ENCODE measurements around the gene UBQLN4. TPM values are rescaled to one million over a fixed set of nuclear protein-coding genes. Genes with fewer than 3 reads are reported as not detected.

UBQLN4 gene
- total RNA-seq, 2 experiments from 2014 or later = 33.2 to 37.1 TPM

DNA sequence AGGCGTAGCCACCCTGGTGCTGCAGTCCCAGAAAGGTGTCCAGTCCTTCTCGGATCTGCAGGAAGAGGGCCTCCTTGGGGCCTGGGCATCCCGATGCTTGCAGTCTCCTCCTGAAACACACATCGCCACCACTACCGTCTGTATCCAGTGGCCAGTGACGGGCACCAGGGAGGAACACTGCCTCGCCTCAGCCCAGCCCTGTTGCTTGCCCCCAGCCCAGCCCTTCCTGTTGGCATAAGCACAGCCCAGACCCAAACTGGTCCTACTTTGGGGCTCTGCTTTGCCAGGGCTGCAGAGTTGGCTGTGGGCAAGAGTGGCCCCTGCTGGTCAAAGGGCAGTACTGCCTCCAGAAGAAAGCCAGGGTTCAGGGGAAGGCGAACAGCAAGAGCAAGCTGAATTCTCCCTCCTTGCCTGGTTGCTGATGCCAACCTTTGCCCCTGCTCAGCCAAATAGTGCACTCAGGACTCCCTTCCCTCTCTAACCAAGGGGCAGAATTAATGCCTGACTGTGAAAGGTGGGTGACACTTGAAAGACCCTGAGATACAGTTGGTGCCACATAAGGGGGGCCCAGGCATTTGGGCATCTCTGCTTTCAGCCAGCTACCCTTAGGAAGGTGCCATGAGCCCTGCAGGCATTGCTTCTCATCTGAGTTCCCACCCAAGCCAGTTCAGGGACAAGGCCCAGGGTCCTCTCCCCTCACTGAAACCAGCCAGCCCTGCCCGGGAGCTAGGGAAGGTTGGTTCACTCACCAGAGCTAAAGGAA, 64.2 kb downstream of the UBQLN4 start:
- intact Hi-C loops (cut with micrococcal nuclease; ENCODE audit: unreplicated experiment) = loop anchor here (1.0 kb wide), 1 partner anchor 51 kb away; no protein-coding TSS in a partner anchor
- peak overlapping the region; percentile 59 for H2AFZ ChIP-seq (ENCODE audit: low read length)
- no TSS peak for BruUV-seq (replicated peaks)
- H3K36me3 ChIP-seq (ENCODE audit: insufficient read depth, low read length) = no peaks in the 10 kb centered on the region
- ChIA-PET CTCF (ENCODE audit: unreplicated experiment) (interaction anchor here (0.6 to 1.7 kb wide), 11 partner anchors 8 to 77 kb away, joined by 3 to 17 read pairs (median 5); partner anchors contain the start of genes ARHGEF2, KHDC4, SSR2 and UBQLN4), POLR2A (interaction anchor here (0.6 to 1.5 kb wide), 6 partner anchors 9 to 133 kb away, joined by 3 to 8 read pairs (median 4); partner anchors contain the start of genes ARHGEF2 and GON4L)
- TF ChIP-seq, protein P1, sequence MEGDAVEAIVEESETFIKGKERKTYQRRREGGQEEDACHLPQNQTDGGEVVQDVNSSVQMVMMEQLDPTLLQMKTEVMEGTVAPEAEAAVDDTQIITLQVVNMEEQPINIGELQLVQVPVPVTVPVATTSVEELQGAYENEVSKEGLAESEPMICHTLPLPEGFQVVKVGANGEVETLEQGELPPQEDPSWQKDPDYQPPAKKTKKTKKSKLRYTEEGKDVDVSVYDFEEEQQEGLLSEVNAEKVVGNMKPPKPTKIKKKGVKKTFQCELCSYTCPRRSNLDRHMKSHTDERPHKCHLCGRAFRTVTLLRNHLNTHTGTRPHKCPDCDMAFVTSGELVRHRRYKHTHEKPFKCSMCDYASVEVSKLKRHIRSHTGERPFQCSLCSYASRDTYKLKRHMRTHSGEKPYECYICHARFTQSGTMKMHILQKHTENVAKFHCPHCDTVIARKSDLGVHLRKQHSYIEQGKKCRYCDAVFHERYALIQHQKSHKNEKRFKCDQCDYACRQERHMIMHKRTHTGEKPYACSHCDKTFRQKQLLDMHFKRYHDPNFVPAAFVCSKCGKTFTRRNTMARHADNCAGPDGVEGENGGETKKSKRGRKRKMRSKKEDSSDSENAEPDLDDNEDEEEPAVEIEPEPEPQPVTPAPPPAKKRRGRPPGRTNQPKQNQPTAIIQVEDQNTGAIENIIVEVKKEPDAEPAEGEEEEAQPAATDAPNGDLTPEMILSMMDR (conservative IDR thresholded peaks at IDR 0.05; ENCODE audit: low read length) = peak; percentile 96
- TF ChIP-seq EZH2phosphoT487 (IDR thresholded peaks at IDR 0.05; ENCODE audit: borderline replicate concordance, low read depth, low read length) = no peak
- H3K79me2 ChIP-seq (ENCODE audit: insufficient read depth, low read depth, low read length) = no peaks in the 10 kb centered on the region
- H3K4me1 ChIP-seq (ENCODE audit: insufficient read depth, low read length, poor library complexity, severe bottlenecking) = peaks cover 28% of the 10 kb centered on the region
- H4K20me1 ChIP-seq (ENCODE audit: insufficient read depth, low read length) = no peaks in the 10 kb centered on the region
- peak overlapping the region; percentile 42 for H3K4me2 ChIP-seq (ENCODE audit: low read length)
- no peak overlapping the region for H3K27ac ChIP-seq (ENCODE audit: low read depth, low read length, poor library complexity, severe bottlenecking)
- H3K4me3 ChIP-seq (ENCODE audit: low read depth, low read length, poor library complexity, severe bottlenecking) = no peak overlapping the region
- H3K9me3 ChIP-seq (ENCODE audit: low read length) = no peaks in the 10 kb centered on the region
- H3K9me2 ChIP-seq (ENCODE audit: insufficient read depth, low read length) = no peaks in the 10 kb centered on the region
- DNase-seq (ENCODE audit: low spot score) = peak; percentile 85

Other genes with a start within 250 kb of the UBQLN4 start
- gene GON4L, start 196.6 kb downstream of the UBQLN4 start, total RNA-seq (2014; rRNA removed; shearing (Covaris generic)) = 44.9 and 46.0 TPM in 2 replicates
- gene GON4L, start 196.6 kb downstream of the UBQLN4 start, total RNA-seq (2022) = 78.0 and 80.0 TPM in 2 replicates
- 41.6 and 41.8 TPM in 2 replicates for gene SYT11, start 194.2 kb downstream of the UBQLN4 start, total RNA-seq (2014; rRNA removed; shearing (Covaris generic))
- gene SYT11, start 194.2 kb downstream of the UBQLN4 start, total RNA-seq (2022) = 56.8 and 60.8 TPM in 2 replicates
- 15.9 and 17.2 TPM in 2 replicates for gene RIT1, start 142.4 kb downstream of the UBQLN4 start, total RNA-seq (2014; rRNA removed; shearing (Covaris generic))
- 20.8 and 21.0 TPM in 2 replicates for gene RIT1, start 142.4 kb downstream of the UBQLN4 start, total RNA-seq (2022)
- 84.6 and 88.9 TPM in 2 replicates for gene KHDC4, start 119.4 kb downstream of the UBQLN4 start, total RNA-seq (2014; rRNA removed; shearing (Covaris generic))
- 121 and 127 TPM in 2 replicates for gene KHDC4, start 119.4 kb downstream of the UBQLN4 start, total RNA-seq (2022)
- 3.0 TPM in 1 of 2 replicates, not detected in the other for gene RXFP4, start 112.2 kb downstream of the UBQLN4 start, total RNA-seq (2014; rRNA removed; shearing (Covaris generic))
- 0.34 TPM in 1 of 2 replicates, not detected in the other for gene RXFP4, start 112.2 kb downstream of the UBQLN4 start, total RNA-seq (2022)
- 78.8 and 106 TPM in 2 replicates for gene ARHGEF2, start 75.3 kb downstream of the UBQLN4 start, total RNA-seq (2014; rRNA removed; shearing (Covaris generic))
- gene ARHGEF2, start 75.3 kb downstream of the UBQLN4 start, total RNA-seq (2022) = 133 and 139 TPM in 2 replicates
- 109 and 147 TPM in 2 replicates for gene SSR2, start 32.8 kb downstream of the UBQLN4 start, total RNA-seq (2014; rRNA removed; shearing (Covaris generic))
- gene SSR2, start 32.8 kb downstream of the UBQLN4 start, total RNA-seq (2022) = 153 and 157 TPM in 2 replicates
- 71.3 and 103 TPM in 2 replicates for gene LAMTOR2, start 984 bp upstream of the UBQLN4 start, total RNA-seq (2014; rRNA removed; shearing (Covaris generic))
- 52.1 and 55.2 TPM in 2 replicates for gene LAMTOR2, start 984 bp upstream of the UBQLN4 start, total RNA-seq (2022)
- gene RAB25, start 7.4 kb upstream of the UBQLN4 start, total RNA-seq (2014; rRNA removed; shearing (Covaris generic)) = not detected in 2 replicates
- 0.48 TPM in 1 of 2 replicates, not detected in the other for gene RAB25, start 7.4 kb upstream of the UBQLN4 start, total RNA-seq (2022)
- gene MEX3A, start 28.7 kb upstream of the UBQLN4 start, total RNA-seq (2014; rRNA removed; shearing (Covaris generic)) = 4.5 and 5.3 TPM in 2 replicates
- 5.3 and 5.5 TPM in 2 replicates for gene MEX3A, start 28.7 kb upstream of the UBQLN4 start, total RNA-seq (2022)
- gene LMNA, start 60.9 kb upstream of the UBQLN4 start, total RNA-seq (2014; rRNA removed; shearing (Covaris generic)) = 12.9 and 14.3 TPM in 2 replicates
- 5.0 and 6.5 TPM in 2 replicates for gene LMNA, start 60.9 kb upstream of the UBQLN4 start, total RNA-seq (2022)
- 77.8 and 81.2 TPM in 2 replicates for gene SEMA4A, start 99.8 kb upstream of the UBQLN4 start, total RNA-seq (2014; rRNA removed; shearing (Covaris generic))
- gene SEMA4A, start 99.8 kb upstream of the UBQLN4 start, total RNA-seq (2022) = 196 and 205 TPM in 2 replicates
- gene SLC25A44, start 140.3 kb upstream of the UBQLN4 start, total RNA-seq (2014; rRNA removed; shearing (Covaris generic)) = 8.5 and 11.0 TPM in 2 replicates
- 22.5 and 26.1 TPM in 2 replicates for gene SLC25A44, start 140.3 kb upstream of the UBQLN4 start, total RNA-seq (2022)
- gene PMF1, start 159.2 kb upstream of the UBQLN4 start, total RNA-seq (2014; rRNA removed; shearing (Covaris generic)) = 82.5 and 88.3 TPM in 2 replicates
- 67.5 and 75.5 TPM in 2 replicates for gene PMF1, start 159.2 kb upstream of the UBQLN4 start, total RNA-seq (2022)
- 4.2 and 6.0 TPM in 2 replicates for gene BGLAP, start 188.4 kb upstream of the UBQLN4 start, total RNA-seq (2014; rRNA removed; shearing (Covaris generic))
- 3.7 and 4.7 TPM in 2 replicates for gene BGLAP, start 188.4 kb upstream of the UBQLN4 start, total RNA-seq (2022)
- 4.2 and 5.0 TPM in 2 replicates for gene PAQR6, start 194.3 kb upstream of the UBQLN4 start, total RNA-seq (2014; rRNA removed; shearing (Covaris generic))
- gene PAQR6, start 194.3 kb upstream of the UBQLN4 start, total RNA-seq (2022) = 15.7 and 16.4 TPM in 2 replicates
- gene SMG5, start 229.0 kb upstream of the UBQLN4 start, total RNA-seq (2014; rRNA removed; shearing (Covaris generic)) = 87.0 and 87.9 TPM in 2 replicates
- 88.9 and 99.0 TPM in 2 replicates for gene SMG5, start 229.0 kb upstream of the UBQLN4 start, total RNA-seq (2022)
- gene TMEM79, start 230.5 kb upstream of the UBQLN4 start, total RNA-seq (2014; rRNA removed; shearing (Covaris generic)) = 5.0 and 6.2 TPM in 2 replicates
- gene TMEM79, start 230.5 kb upstream of the UBQLN4 start, total RNA-seq (2022) = 6.8 and 7.4 TPM in 2 replicates
- 0.60 TPM in 1 of 2 replicates, not detected in the other for gene GLMP, start 241.9 kb upstream of the UBQLN4 start, total RNA-seq (2014; rRNA removed; shearing (Covaris generic))
- 4.9 and 8.0 TPM in 2 replicates for gene GLMP, start 241.9 kb upstream of the UBQLN4 start, total RNA-seq (2022)
- 0.63 and 1.2 TPM in 2 replicates for gene VHLL, start 245.5 kb upstream of the UBQLN4 start, total RNA-seq (2014; rRNA removed; shearing (Covaris generic))
- gene VHLL, start 245.5 kb upstream of the UBQLN4 start, total RNA-seq (2022) = 0.59 TPM in 1 of 2 replicates, not detected in the other